CD4-positive, alpha-beta memory T cell (primary cell): ENCODE data around the gene LDLRAD2. TPM values are rescaled to one million over a fixed set of nuclear protein-coding genes. Genes with fewer than 3 reads are reported as not detected.
"Not testable (repeated sequence)": the region's sequence is repeated elsewhere in the genome, so short reads cannot be mapped to it uniquely, and the experiment has no call there.

Experiments
- CTCF ChIA-PET: fragments of 350-600 bp; sonication (Branson Sonifier 250); formaldehyde crosslinking; loops from one replicate; lab custom pipeline; 2021; ENCODE audit warnings: inconsistent platforms; ENCODE audit not compliant: partially characterized antibody; lab: Charles Lee
- POLR2A ChIA-PET: fragments of 350-600 bp; sonication (Branson Sonifier 250); formaldehyde crosslinking; loops from one replicate; lab custom pipeline; 2021; ENCODE audit not compliant: partially characterized antibody; lab: Charles Lee
- DNase-seq, 5 donors: peaks; one replicate each; pipeline versions ENCODE4 v3.0.0 to v3.0.0-alpha.2; 2020 to 2022; ENCODE audit warnings: mixed read lengths in 1 of 5
- H3K27ac ChIP-seq: one replicate; pipeline ENCODE4 v1.7.0; 2013; ENCODE audit warnings: low read depth, low read length
- H3K27me3 ChIP-seq: 2 replicates; pipeline ENCODE4 v1.7.0; 2013; ENCODE audit warnings: mild to moderate bottlenecking, low read length, moderate library complexity; ENCODE audit not compliant: insufficient read depth
- H3K36me3 ChIP-seq: 2 replicates; pipeline ENCODE4 v1.7.0; 2013; ENCODE audit warnings: mild to moderate bottlenecking, low read length, moderate library complexity; ENCODE audit not compliant: insufficient read depth
- H3K4me1 ChIP-seq: 2 replicates; pipeline ENCODE4 v1.7.0; 2013; ENCODE audit warnings: mild to moderate bottlenecking, low read length, moderate library complexity; ENCODE audit not compliant: insufficient read depth
- H3K4me3 ChIP-seq, 2 donors: one replicate each; pipeline ENCODE4 v1.7.0; 2013; ENCODE audit warnings: low read length in 2 of 2, mild to moderate bottlenecking in 1 of 2
- H3K9me3 ChIP-seq, 2 donors: one replicate each; pipeline ENCODE4 v1.7.0; 2013; ENCODE audit warnings: low read length in 2 of 2, control low read depth in 1 of 2; ENCODE audit not compliant: control insufficient read depth in 1 of 2
- H3K27ac Mint-ChIP-seq, 7 donors: one replicate each; pipeline ENCODE4 v1.8.0; 2020 to 2021; ENCODE audit warnings: mixed read lengths in 7 of 7, mild to moderate bottlenecking in 6 of 7, inconsistent platforms in 3 of 7, moderate library complexity in 3 of 7
- H3K27me3 Mint-ChIP-seq, 2 donors: one replicate each; pipeline ENCODE4 v1.8.0; 2020 to 2021; ENCODE audit warnings: mixed read lengths in 2 of 2
- H3K36me3 Mint-ChIP-seq, 2 donors: one replicate each; pipeline ENCODE4 v1.8.0; 2020 to 2021; ENCODE audit warnings: mixed read lengths in 2 of 2, inconsistent platforms in 1 of 2, mild to moderate bottlenecking in 1 of 2
- H3K4me1 Mint-ChIP-seq, 4 donors: one replicate each; pipeline ENCODE4 v1.8.0; 2020 to 2021; ENCODE audit warnings: mixed read lengths in 4 of 4, mild to moderate bottlenecking in 1 of 4
- H3K4me3 Mint-ChIP-seq, 8 donors: one replicate each; pipeline ENCODE4 v1.8.0; 2020 to 2021; ENCODE audit warnings: mixed read lengths in 8 of 8, mild to moderate bottlenecking in 7 of 8, moderate library complexity in 6 of 8, inconsistent platforms in 3 of 8
- H3K9me3 Mint-ChIP-seq, 8 donors: one replicate each; pipeline ENCODE4 v1.8.0; 2020 to 2021; ENCODE audit warnings: mixed read lengths in 8 of 8, mild to moderate bottlenecking in 5 of 8, inconsistent platforms in 3 of 8, moderate library complexity in 1 of 8
- intact Hi-C: fragments of 100-400 bp; cut with micrococcal nuclease; formaldehyde crosslinking; loops from one replicate; pipeline ENCODE4 v1.15.1; 2023
- polyA plus RNA-seq, 2 donors: library from polyadenylated mRNA; unstranded; fragments of 300-500 nt; fragmentation: Illumina TruSeq; gene quantifications; one replicate each; pipeline ENCODE4 v1.2.3, GENCODE V29; 2021
- total RNA-seq, 2 experiments: library from RNA; stranded (reverse); gene quantifications; one replicate each; pipeline ENCODE4 v1.2.3, GENCODE V29; 2021

The LDLRAD2 gene
- total and polyA plus RNA-seq, 4 experiments from 2014 or later, result not detected

DNA sequence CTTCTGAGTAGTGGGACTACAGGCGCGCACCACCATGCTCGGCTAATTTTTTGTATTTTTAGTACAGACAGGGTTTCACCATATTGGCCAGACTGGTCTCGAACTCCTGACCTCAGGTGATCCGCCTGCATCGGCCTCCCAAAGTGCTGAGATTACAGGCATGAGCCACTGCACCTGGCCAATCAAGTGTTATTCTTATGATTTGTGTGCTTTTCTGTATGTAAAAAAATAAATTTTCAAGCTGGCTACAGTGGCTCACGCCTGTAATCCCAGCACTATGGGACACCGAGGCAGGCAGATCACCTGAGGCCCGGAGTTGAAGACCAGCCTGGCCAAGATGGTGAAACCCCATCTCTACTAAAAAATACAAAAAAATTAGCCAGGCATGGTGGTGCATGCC lies 41.5 kb upstream of the LDLRAD2 start:
- H3K4me3 ChIP-seq, DNase-seq, H3K36me3 ChIP-seq, H3K27me3 Mint-ChIP-seq, intact Hi-C loops, H3K27ac ChIP-seq, H3K9me3 Mint-ChIP-seq, H3K27ac Mint-ChIP-seq, H3K27me3 ChIP-seq, H3K9me3 ChIP-seq, CTCF ChIA-PET, H3K4me3 Mint-ChIP-seq: not testable (repeated sequence)
- H3K4me1 ChIP-seq, result peaks cover 78% of the 10 kb centered on the region
- peaks cover 10 to 11% of the 10 kb centered on the region in 2 donors for H3K36me3 Mint-ChIP-seq
- POLR2A ChIA-PET, result interaction anchor here (1.1 kb wide), 1 partner anchor 12 kb away, joined by 3 read pairs; the partner anchor contains the start of gene USP48
- H3K4me1 Mint-ChIP-seq, result peaks cover 29 to 49% (median 39%) of the 10 kb centered on the region in 4 donors

DNA sequence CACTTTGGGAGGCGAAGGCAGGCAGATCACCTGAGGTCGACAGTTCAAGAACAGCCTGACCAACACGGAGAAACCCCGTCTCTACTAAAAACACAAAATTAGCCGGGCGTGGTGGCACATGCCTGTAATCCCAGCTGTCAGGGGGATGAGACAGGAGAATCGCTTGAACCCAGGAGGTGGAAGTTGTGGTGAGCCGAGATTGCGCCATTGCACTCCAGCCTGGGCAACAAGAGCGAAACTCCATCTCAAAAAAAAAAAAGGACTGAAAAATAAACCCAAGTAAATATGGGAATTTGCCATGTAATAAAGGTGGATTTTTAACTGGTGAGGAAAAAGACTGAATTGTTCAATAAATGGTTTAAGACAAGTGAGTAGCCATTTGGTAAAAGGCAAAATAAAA lies 40.4 kb upstream of the LDLRAD2 start:
- POLR2A ChIA-PET, result interaction anchor here (2.7 kb wide), 1 partner anchor 11 kb away, joined by 16 read pairs; the partner anchor contains the start of gene USP48
- H3K36me3 ChIP-seq, DNase-seq, H3K9me3 Mint-ChIP-seq, H3K27me3 ChIP-seq, H3K27me3 Mint-ChIP-seq, intact Hi-C loops, H3K9me3 ChIP-seq, H3K4me3 Mint-ChIP-seq, H3K27ac Mint-ChIP-seq, H3K4me3 ChIP-seq, CTCF ChIA-PET, H3K27ac ChIP-seq: not testable (repeated sequence)
- peaks cover 75% of the 10 kb centered on the region for H3K4me1 ChIP-seq
- Mint-ChIP-seq H3K4me1 (peaks cover 29 to 48% (median 37%) of the 10 kb centered on the region in 4 donors), H3K36me3 (peaks cover 16 to 17% of the 10 kb centered on the region in 2 donors)

DNA sequence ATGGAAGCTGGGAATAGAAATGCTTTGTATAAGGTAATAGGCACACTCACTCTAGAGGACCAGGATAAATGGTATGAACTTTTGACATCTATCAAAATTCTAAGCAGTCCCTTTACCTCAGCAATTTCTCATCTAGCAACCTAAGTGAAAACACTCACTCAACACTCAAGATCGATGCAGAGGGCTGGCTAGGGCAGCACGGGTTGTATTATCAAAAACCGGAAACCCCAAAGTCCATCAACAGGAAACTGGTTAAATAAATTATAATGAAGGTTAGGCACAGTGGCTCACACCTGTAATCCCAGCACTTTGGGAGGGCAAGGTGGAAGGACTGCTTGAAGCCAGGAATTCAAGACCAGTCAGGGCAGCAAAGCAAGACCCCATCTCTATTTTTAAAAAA lies 38.5 kb upstream of the LDLRAD2 start:
- intact Hi-C loops, result no loop called here
- Mint-ChIP-seq H3K36me3 (peaks cover 16 to 20% of the 10 kb centered on the region in 2 donors), H3K27ac (peak overlapping the region in 6 of 7 donors; percentile 46 to 91 (median 71)), H3K9me3 (no peaks in the 10 kb centered on the region), H3K4me1 (peaks cover 32 to 59% (median 45%) of the 10 kb centered on the region in 4 donors), H3K27me3 (no peaks in the 10 kb centered on the region), H3K4me3 (peak overlapping the region in 7 of 8 donors; percentile 50 to 64 (median 61))
- peak in 3 of 5 donors; percentile 22 to 28 (median 24) for DNase-seq
- Histone ChIP-seq H3K27ac (no peak overlapping the region), H3K4me1 (peaks cover 72% of the 10 kb centered on the region), H3K27me3 (no peaks in the 10 kb centered on the region), H3K36me3 (no peaks in the 10 kb centered on the region), H3K9me3 (no peaks in the 10 kb centered on the region), H3K4me3 (no peak overlapping the region)
- CTCF ChIA-PET, result interaction anchor here (0.9 kb wide), 1 partner anchor 8 kb away, joined by 3 read pairs; no protein-coding TSS in a partner anchor
- POLR2A ChIA-PET, result interaction anchor here (2.7 kb wide), 1 partner anchor 9 kb away, joined by 16 read pairs; the partner anchor contains the start of gene USP48

DNA sequence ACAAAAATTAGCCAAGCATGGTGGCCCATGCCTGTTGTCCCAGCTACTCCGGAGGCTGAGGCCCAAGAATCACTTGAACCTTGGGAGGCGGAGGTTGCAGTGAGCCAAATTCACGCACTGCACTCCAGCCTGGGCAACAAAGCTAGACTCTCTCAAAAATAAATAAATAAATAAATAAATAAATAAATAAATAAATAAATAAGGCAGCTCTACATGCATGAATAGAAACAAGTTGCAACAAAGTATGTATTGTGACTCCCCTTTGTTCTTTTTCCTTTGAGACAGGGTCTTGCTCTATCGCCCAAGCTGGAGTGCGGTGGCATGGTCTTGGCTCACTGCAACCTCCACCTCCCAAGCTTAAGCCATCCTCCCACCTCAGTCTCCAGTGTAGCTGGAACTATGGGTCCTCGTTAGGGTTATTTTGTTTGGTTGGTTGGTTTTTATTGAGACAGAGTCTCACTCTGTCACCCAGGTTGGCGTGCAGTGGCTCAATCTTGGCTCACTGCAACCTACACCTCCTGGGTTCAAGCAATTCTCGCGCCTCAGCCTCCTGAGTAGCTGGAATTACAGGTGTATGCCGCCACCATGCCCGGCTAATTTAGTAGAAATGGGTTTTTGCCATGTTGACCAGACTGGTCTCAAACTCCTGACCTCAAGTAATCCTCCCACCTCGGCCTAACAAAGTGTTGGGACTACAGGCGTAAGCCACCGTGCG lies 37.1 kb upstream of the LDLRAD2 start:
- CTCF ChIA-PET, result no interaction called here
- Histone ChIP-seq H3K27ac (no peak overlapping the region), H3K36me3 (no peaks in the 10 kb centered on the region), H3K4me1 (peaks cover 72% of the 10 kb centered on the region), H3K9me3 (no peaks in the 10 kb centered on the region), H3K4me3 (no peak overlapping the region), H3K27me3 (no peaks in the 10 kb centered on the region)
- peak overlapping the region in 2 of 7 donors; percentile 24 to 71 for H3K27ac Mint-ChIP-seq
- intact Hi-C loops, result no loop called here
- H3K4me1 Mint-ChIP-seq, result peaks cover 32 to 63% (median 43%) of the 10 kb centered on the region in 4 donors
- no peak overlapping the region for H3K4me3 Mint-ChIP-seq
- peaks cover 9 to 15% of the 10 kb centered on the region in 2 donors for H3K36me3 Mint-ChIP-seq
- no peaks in the 10 kb centered on the region for H3K9me3 Mint-ChIP-seq
- DNase-seq, result no peak
- POLR2A ChIA-PET, result no interaction called here
- no peaks in the 10 kb centered on the region for H3K27me3 Mint-ChIP-seq

DNA sequence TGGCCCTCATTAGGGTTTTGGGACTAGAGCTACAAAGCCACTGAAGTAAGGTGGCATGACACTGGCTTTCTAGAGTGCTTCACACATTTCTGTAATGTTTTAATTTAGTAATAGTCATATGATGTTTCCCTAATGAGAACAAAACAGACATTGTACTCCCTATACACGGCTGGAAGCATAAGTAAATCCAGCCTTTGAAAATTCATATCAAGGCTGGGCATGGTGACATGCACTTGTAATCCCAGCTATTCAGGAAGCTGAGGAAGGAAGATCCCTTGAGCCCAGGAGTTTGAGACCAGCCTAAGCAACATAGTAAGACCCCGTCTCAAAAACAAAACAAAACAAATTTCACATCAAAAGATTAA lies 36.5 kb upstream of the LDLRAD2 start:
- H3K36me3 ChIP-seq, result no peaks in the 10 kb centered on the region
- ChIA-PET CTCF (no interaction called here), POLR2A (no interaction called here)
- no peak overlapping the region for H3K27ac ChIP-seq
- H3K9me3 ChIP-seq, result no peaks in the 10 kb centered on the region
- intact Hi-C loops, result no loop called here
- peaks cover 34 to 64% (median 45%) of the 10 kb centered on the region in 4 donors for H3K4me1 Mint-ChIP-seq
- peak overlapping the region; percentile 24 to 82 (median 71) for H3K27ac Mint-ChIP-seq
- H3K4me3 Mint-ChIP-seq, result peak overlapping the region in 1 of 8 donors; percentile 9
- no peaks in the 10 kb centered on the region for H3K9me3 Mint-ChIP-seq
- no peaks in the 10 kb centered on the region for H3K27me3 Mint-ChIP-seq
- DNase-seq, result no peak
- H3K27me3 ChIP-seq, result no peaks in the 10 kb centered on the region
- peaks cover 6 to 13% of the 10 kb centered on the region in 2 donors for H3K36me3 Mint-ChIP-seq
- peaks cover 72% of the 10 kb centered on the region for H3K4me1 ChIP-seq
- H3K4me3 ChIP-seq, result no peak overlapping the region

DNA sequence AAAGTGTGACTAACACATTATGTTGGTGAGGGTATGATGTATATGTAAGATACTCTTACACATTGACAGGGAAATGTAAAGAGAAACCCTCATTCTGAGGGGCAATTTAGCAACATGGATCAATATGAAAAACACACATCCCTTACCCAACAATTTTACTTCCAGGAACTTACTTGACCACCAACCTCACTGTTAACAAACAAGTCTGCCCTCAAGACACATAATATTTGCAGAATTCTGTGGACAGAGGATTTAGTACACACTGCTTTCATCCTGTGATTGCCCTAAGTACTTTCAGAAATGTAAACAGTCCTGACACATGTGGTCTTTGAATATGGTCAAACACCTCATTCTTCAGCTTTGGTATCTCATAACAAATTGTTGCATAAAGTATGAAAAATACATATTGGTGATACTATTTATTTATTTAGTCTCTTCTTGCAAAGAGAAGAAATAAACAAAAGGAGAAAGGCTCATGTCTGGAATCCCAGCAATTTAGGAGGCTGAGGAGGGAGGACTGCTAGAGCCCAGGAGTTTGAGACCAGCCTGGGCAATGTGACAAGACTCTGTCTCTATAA lies 36.0 kb upstream of the LDLRAD2 start:
- Mint-ChIP-seq H3K27me3 (no peaks in the 10 kb centered on the region), H3K4me1 (peaks cover 34 to 65% (median 45%) of the 10 kb centered on the region in 4 donors), H3K36me3 (peaks cover 6 to 13% of the 10 kb centered on the region in 2 donors), H3K27ac (peak overlapping the region; percentile 2 to 82 (median 71)), H3K4me3 (peak overlapping the region in 2 of 8 donors; percentile 3 to 41), H3K9me3 (no peaks in the 10 kb centered on the region)
- intact Hi-C loops, result no loop called here
- Histone ChIP-seq H3K4me1 (peaks cover 69% of the 10 kb centered on the region), H3K27ac (no peak overlapping the region), H3K9me3 (no peaks in the 10 kb centered on the region), H3K36me3 (no peaks in the 10 kb centered on the region), H3K4me3 (no peak overlapping the region), H3K27me3 (no peaks in the 10 kb centered on the region)
- ChIA-PET POLR2A (no interaction called here), CTCF (no interaction called here)
- no peak for DNase-seq

DNA sequence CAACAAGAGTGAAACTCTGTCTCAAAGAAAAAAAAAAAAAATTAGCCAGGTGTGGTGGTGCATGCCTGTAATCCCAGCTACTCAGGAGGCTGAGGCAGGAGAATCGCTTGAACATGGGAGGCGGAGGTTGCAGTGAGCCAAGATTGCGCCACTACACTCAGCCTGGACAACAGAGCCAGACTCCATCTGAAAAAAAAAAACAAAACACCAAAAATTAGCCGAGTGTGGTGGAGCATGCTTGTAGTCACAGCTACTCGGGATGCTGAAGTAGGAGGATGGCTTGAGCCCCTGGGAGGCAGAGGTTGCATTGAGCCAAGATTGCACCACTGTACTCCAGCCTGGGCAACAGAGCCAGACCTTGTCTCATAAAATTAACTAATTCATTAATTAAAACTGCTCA lies 35.1 kb upstream of the LDLRAD2 start:
- POLR2A ChIA-PET, result not testable (repeated sequence)

More for the DNA sequence above, 35.1 kb upstream of the LDLRAD2 start:
- H3K27ac ChIP-seq, H3K36me3 ChIP-seq, H3K9me3 ChIP-seq, intact Hi-C loops, H3K27me3 ChIP-seq, CTCF ChIA-PET, DNase-seq, H3K9me3 Mint-ChIP-seq, H3K27me3 Mint-ChIP-seq, H3K4me3 ChIP-seq: not testable (repeated sequence)
- Mint-ChIP-seq H3K4me3 (peak overlapping the region in 1 of 8 donors; percentile 51), H3K36me3 (peaks cover 6 to 15% of the 10 kb centered on the region in 2 donors), H3K27ac (peak overlapping the region in 4 of 7 donors; percentile 24 to 66 (median 32)), H3K4me1 (peaks cover 37 to 73% (median 49%) of the 10 kb centered on the region in 4 donors)
- H3K4me1 ChIP-seq, result peaks cover 77% of the 10 kb centered on the region
